ENCODE measurements around the gene TLE3. TPM values are rescaled to one million over a fixed set of nuclear protein-coding genes. Genes with fewer than 3 reads are reported as not detected.

TLE3 gene
- polyA plus RNA-seq, 3 donors from 2014 or later, result 0.06 to 18.6 (median 3.9) TPM

DNA sequence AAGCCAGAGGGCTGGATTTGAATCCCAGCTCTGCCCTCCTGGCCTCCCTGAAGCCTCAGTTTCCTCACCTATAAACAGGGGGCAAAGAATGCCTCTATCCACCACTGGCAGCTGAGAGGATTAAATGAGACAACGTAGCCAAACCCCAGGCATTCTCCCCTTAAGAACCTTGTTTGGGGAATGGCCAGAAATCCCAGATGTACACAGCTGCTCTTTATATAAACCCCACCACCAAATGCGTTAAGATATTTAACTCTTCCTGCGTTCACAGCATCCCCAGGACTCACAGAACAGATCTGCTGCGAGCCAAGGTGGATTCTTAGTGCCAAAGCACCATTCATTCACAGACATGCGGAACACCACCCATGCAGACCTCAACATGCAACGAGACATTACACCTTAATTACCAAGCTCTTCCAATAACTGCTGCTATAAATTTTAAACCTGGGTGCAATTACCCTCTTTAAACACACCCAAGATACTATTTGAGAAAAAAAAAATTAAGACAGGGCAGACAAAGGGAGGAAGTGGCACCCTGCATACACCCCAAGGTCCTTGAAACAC lies 5.2 kb downstream of the TLE3 start:
- DNase-seq, result no peak
- H3K36me3 Mint-ChIP-seq, result peaks cover 15 to 55% (median 29%) of the 10 kb centered on the region in 3 donors
- peaks cover 42 to 62% of the 10 kb centered on the region in 2 donors for H3K4me1 Mint-ChIP-seq
- no peaks in the 10 kb centered on the region for H3K9me3 Mint-ChIP-seq
- peak overlapping the region in 4 of 5 donors; percentile 19 to 61 (median 45) for H3K4me3 Mint-ChIP-seq
- H3K27ac Mint-ChIP-seq, result peak overlapping the region in 3 of 6 donors; percentile 5 to 61 (median 8)
- H3K27me3 Mint-ChIP-seq (ENCODE audit: low read depth in 3 of 3), result peaks cover 14 to 32% (median 19%) of the 10 kb centered on the region in 3 donors

DNA sequence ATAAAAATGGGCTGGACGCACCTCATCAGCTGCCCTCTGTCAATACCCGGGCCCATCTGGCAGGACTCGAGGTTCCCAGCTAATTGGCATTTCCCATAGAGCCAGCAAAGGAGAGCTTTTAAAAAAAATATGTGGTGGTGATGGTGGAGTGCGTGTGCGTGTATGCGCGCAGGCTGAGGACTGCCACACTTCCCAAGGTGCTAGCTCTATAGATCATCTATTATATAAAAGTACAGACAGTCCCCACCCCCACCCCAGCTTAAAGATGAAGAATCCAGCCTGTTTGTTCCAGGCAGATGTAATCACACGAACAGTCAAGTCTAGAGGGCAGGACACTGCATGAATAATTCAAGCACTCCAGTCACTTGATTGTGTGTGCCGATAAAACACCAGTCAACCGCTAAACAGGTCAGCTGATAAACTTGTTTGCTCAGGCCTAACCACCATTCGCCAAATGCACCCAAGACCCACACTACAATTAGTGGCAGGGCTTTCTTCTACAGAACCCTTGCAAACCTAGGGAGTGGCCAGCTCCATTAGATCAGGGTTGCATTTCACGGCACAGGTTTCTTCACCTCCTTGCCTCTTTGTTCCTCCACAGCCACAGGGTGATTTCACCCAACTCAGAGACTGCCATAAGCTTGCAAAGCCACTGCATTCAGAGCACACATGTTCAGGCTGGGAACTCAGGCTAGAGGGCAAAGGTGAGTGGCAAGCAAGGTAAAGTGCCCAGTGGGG lies 5.8 kb downstream of the TLE3 start:
- peak overlapping the region in 3 of 5 donors; percentile 42 to 61 (median 48) for H3K4me3 Mint-ChIP-seq
- peaks cover 19 to 62% (median 30%) of the 10 kb centered on the region in 3 donors for H3K36me3 Mint-ChIP-seq
- no peaks in the 10 kb centered on the region for H3K9me3 Mint-ChIP-seq
- DNase-seq, result peak; percentile 72 to 76 (median 74)
- H3K27ac Mint-ChIP-seq, result peak overlapping the region in 5 of 6 donors; percentile 4 to 59 (median 8)
- H3K27me3 Mint-ChIP-seq (ENCODE audit: low read depth in 3 of 3), result peaks cover 12 to 30% (median 14%) of the 10 kb centered on the region in 3 donors
- H3K4me1 Mint-ChIP-seq, result peaks cover 40 to 65% of the 10 kb centered on the region in 2 donors

GRCh38 chr15:70090436-70091296 lies 7.1 kb downstream of the TLE3 start:
- no peak overlapping the region for H3K27ac Mint-ChIP-seq
- peaks cover 27 to 72% (median 43%) of the 10 kb centered on the region in 3 donors for H3K36me3 Mint-ChIP-seq
- H3K27me3 Mint-ChIP-seq (ENCODE audit: low read depth in 3 of 3), result peaks cover 14 to 26% (median 14%) of the 10 kb centered on the region in 3 donors
- H3K4me1 Mint-ChIP-seq, result peaks cover 41 to 71% of the 10 kb centered on the region in 2 donors
- no peaks in the 10 kb centered on the region for H3K9me3 Mint-ChIP-seq
- DNase-seq, result no peak
- no peak overlapping the region for H3K4me3 Mint-ChIP-seq

DNA sequence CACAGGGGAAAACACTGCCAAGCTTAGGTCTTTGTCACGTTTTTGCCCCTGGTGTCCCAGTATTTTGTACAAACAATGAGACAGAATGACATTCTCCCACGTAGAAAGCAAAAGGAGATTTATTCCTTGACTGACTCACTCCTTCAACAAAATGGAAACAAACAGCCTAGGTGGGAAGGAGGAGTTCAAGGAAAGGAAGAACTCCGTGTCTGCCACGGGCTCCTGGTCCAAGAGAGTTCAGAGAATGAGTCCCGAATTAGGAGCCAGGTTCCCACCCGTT lies 8.1 kb downstream of the TLE3 start:
- no peak overlapping the region for H3K4me3 Mint-ChIP-seq
- no peaks in the 10 kb centered on the region for H3K9me3 Mint-ChIP-seq
- peaks cover 8 to 21% (median 19%) of the 10 kb centered on the region in 3 donors for H3K27me3 Mint-ChIP-seq (ENCODE audit: low read depth in 3 of 3)
- H3K36me3 Mint-ChIP-seq, result peaks cover 25 to 76% (median 45%) of the 10 kb centered on the region in 3 donors
- H3K27ac Mint-ChIP-seq, result no peak overlapping the region
- H3K4me1 Mint-ChIP-seq, result peaks cover 34 to 72% of the 10 kb centered on the region in 2 donors
- DNase-seq, result no peak

DNA sequence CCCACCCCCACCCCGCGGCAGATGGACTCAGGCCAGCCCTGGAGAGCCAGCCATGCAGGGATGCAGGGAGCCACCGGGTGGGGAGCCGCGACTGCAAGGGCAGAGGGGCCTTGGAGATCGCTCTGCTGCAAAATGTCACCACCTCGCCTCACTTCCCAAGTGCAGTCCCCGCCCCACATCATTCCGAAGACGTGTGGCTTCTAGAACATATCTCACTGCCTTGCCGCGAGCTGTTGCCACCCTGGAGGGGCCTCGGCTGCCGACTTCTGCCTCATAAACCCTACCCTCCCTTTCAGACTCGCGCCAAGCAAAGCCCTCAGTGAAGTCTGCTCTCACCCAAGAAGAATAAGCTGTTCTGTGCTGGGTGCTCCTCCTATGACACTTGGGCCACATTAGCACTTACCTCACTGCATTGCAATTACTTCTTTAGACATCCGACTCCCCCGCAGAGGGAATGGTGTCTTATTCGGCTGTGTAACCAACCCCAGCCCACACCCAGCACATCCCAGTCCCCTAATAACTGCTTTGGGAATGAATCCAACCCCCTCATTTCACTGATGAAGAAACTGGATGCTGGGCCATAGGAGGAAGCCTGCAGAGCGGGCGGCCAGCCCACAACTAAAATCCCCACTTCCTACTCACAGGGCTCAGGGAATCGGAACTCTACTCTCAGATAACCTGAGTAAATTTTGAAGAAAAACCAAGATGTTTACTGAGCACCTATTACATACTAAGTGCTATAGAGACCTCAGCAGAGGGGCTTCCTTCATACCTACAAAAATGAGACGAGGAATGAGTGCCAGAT lies 8.6 kb downstream of the TLE3 start:
- Mint-ChIP-seq H3K27me3 (ENCODE audit: low read depth in 3 of 3) (peaks cover 5 to 19% (median 16%) of the 10 kb centered on the region in 3 donors), H3K27ac (no peak overlapping the region), H3K36me3 (peaks cover 22 to 73% (median 45%) of the 10 kb centered on the region in 3 donors), H3K4me3 (no peak overlapping the region), H3K4me1 (peaks cover 37 to 72% of the 10 kb centered on the region in 2 donors), H3K9me3 (no peaks in the 10 kb centered on the region)
- no peak for DNase-seq

GRCh38 chr15:70088455-70088854 lies 9.3 kb downstream of the TLE3 start:
- Mint-ChIP-seq H3K4me3 (no peak overlapping the region), H3K27ac (no peak overlapping the region), H3K4me1 (peaks cover 43 to 72% of the 10 kb centered on the region in 2 donors), H3K9me3 (no peaks in the 10 kb centered on the region), H3K36me3 (peaks cover 22 to 76% (median 49%) of the 10 kb centered on the region in 3 donors), H3K27me3 (ENCODE audit: low read depth in 3 of 3) (peaks cover 5 to 19% (median 14%) of the 10 kb centered on the region in 3 donors)
- DNase-seq, result no peak

- H3K27ac Mint-ChIP-seq, result no peak overlapping the region
- DNase-seq, result no peak
- H3K36me3 Mint-ChIP-seq, result peaks cover 26 to 75% (median 50%) of the 10 kb centered on the region in 3 donors
- H3K4me1 Mint-ChIP-seq, result peaks cover 41 to 72% of the 10 kb centered on the region in 2 donors
- no peak overlapping the region for H3K4me3 Mint-ChIP-seq
- no peaks in the 10 kb centered on the region for H3K9me3 Mint-ChIP-seq
- H3K27me3 Mint-ChIP-seq (ENCODE audit: low read depth in 3 of 3), result peaks cover 5 to 19% (median 12%) of the 10 kb centered on the region in 3 donors
These were observed 9.9 kb downstream of the TLE3 start for GRCh38 chr15:70087708-70088352.

- H3K4me1 Mint-ChIP-seq, result peaks cover 30 to 61% of the 10 kb centered on the region in 2 donors
- peaks cover 33 to 75% (median 50%) of the 10 kb centered on the region in 3 donors for H3K36me3 Mint-ChIP-seq
- no peak for DNase-seq
- no peak overlapping the region for H3K27ac Mint-ChIP-seq
- no peak overlapping the region for H3K4me3 Mint-ChIP-seq
- no peaks in the 10 kb centered on the region for H3K9me3 Mint-ChIP-seq
- H3K27me3 Mint-ChIP-seq (ENCODE audit: low read depth in 3 of 3), result peaks cover under 1 to 16% (median 7%) of the 10 kb centered on the region in 3 donors
These were observed 11.1 kb downstream of the TLE3 start for GRCh38 chr15:70086636-70087035.

DNA sequence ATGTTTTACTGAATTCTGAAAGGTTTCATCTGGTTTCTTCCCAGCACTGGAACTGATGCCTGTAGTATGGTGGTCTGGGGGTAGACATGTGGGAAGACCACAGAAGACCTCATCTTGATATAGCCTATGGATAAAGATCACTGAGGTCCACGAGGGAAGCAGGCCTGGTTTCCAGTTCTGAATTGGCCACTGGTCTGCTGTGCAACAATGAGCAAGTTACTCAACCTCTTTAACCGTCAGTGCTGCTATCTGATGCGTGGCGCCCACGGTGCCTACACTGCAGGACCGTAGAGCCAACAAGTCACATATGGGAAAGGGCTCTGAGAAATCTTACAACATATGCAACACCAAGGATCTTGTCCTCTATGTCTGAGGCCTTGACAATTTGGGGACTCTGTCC lies 13.3 kb downstream of the TLE3 start:
- H3K4me3 Mint-ChIP-seq, result peak overlapping the region in 1 of 5 donors; percentile 18
- peaks cover 1 to 15% (median 2%) of the 10 kb centered on the region in 3 donors for H3K27me3 Mint-ChIP-seq (ENCODE audit: low read depth in 3 of 3)
- H3K4me1 Mint-ChIP-seq, result peaks cover 21 to 43% of the 10 kb centered on the region in 2 donors

GRCh38 chr15:70083946-70084345 lies 13.8 kb downstream of the TLE3 start:
- H3K9me3 Mint-ChIP-seq, result no peaks in the 10 kb centered on the region
- DNase-seq, result no peak
- H3K27ac Mint-ChIP-seq, result no peak overlapping the region
- H3K36me3 Mint-ChIP-seq, result peaks cover 33 to 66% (median 53%) of the 10 kb centered on the region in 3 donors
- H3K4me1 Mint-ChIP-seq, result peaks cover 21 to 43% of the 10 kb centered on the region in 2 donors
- H3K4me3 Mint-ChIP-seq, result peak overlapping the region in 3 of 5 donors; percentile 10 to 31 (median 18)
- H3K27me3 Mint-ChIP-seq (ENCODE audit: low read depth in 3 of 3), result peaks cover 0 to 13% (median 2%) of the 10 kb centered on the region in 3 donors

More for the DNA sequence above, 13.3 kb downstream of the TLE3 start:
- DNase-seq, result no peak
- no peaks in the 10 kb centered on the region for H3K9me3 Mint-ChIP-seq
- H3K27ac Mint-ChIP-seq, result no peak overlapping the region
- peaks cover 33 to 71% (median 53%) of the 10 kb centered on the region in 3 donors for H3K36me3 Mint-ChIP-seq

GRCh38 chr15:70083418-70083817 lies 14.3 kb downstream of the TLE3 start:
- no peaks in the 10 kb centered on the region for H3K9me3 Mint-ChIP-seq
- peaks cover 0 to 13% (median 3%) of the 10 kb centered on the region in 3 donors for H3K27me3 Mint-ChIP-seq (ENCODE audit: low read depth in 3 of 3)
- peak overlapping the region in 1 of 5 donors; percentile 3 for H3K4me3 Mint-ChIP-seq
- peaks cover 33 to 65% (median 53%) of the 10 kb centered on the region in 3 donors for H3K36me3 Mint-ChIP-seq
- H3K4me1 Mint-ChIP-seq, result peaks cover 21 to 44% of the 10 kb centered on the region in 2 donors
- H3K27ac Mint-ChIP-seq, result peak overlapping the region in 1 of 6 donors; percentile 26
- no peak for DNase-seq

- peaks cover 21 to 53% of the 10 kb centered on the region in 2 donors for H3K4me1 Mint-ChIP-seq
- H3K27ac Mint-ChIP-seq, result no peak overlapping the region
- H3K9me3 Mint-ChIP-seq, result no peaks in the 10 kb centered on the region
- peaks cover 0 to 12% (median 4%) of the 10 kb centered on the region in 3 donors for H3K27me3 Mint-ChIP-seq (ENCODE audit: low read depth in 3 of 3)
- no peak overlapping the region for H3K4me3 Mint-ChIP-seq
- H3K36me3 Mint-ChIP-seq, result peaks cover 33 to 60% (median 49%) of the 10 kb centered on the region in 3 donors
- DNase-seq, result no peak
These were observed 15.3 kb downstream of the TLE3 start for GRCh38 chr15:70082281-70082900.

All from immature natural killer cell (primary cell).